Retinal pigment epithelial cell (primary cell): ENCODE results near the gene POU3F2.

Experiments
- DNase-seq: peaks from one replicate; pipeline ENCODE4 v3.0.0-alpha.2; 2010; ENCODE audit warnings: low read depth
- H3K4me3 ChIP-seq: 2 replicates; pipeline ENCODE4 v1.5.1; 2011; ENCODE audit warnings: mild to moderate bottlenecking, low read length, control low read depth, moderate library complexity
- TF ChIP-seq, protein P1 (sequence below): conservative IDR thresholded peaks from 2 replicates; pipeline ENCODE4 v1.5.1; 2011; ENCODE audit warnings: low read depth, low read length, control low read depth, inconsistent platforms

POU3F2 gene

DNA sequence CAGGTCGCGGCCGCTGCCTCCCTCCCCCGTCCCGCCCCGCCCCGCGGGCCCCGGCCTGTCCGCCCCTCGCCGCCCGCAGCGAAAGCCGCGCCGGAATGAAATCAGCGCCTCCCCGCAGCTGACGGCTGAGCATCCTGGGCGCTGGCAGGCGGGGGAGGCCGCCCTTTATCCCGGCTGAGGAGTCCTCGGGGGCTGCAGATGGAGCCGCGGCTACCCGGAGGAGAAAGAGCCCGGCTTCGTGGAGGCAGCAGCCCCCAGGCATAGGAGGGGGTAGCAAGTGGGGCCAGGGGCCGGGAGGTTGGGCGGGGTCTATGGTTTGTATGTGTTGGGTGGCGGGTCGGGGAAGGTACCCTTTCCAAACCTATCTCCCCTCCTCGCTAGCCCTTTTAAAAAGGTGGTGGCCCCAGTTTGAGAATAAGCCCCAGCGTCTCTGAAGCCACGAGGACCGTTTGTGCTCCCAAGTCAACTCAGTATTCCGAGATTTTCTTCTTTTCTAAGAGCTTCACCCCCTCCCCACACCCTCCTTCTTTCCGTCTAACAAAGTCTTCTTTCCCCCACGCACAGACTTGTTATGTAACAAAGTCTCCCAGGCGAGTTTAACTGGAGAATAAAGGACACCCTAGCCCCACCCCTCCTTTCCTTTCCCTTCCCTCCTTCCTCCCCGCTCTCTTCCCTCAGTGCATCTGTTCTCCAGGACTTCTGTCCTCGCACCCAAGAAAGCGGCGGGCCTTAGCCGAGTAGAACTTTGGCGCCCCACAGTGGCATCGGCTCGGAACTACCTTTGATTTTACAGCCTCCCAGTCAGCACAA is 11.0 kb downstream of the POU3F2 start:
- TF ChIP-seq, protein P1, sequence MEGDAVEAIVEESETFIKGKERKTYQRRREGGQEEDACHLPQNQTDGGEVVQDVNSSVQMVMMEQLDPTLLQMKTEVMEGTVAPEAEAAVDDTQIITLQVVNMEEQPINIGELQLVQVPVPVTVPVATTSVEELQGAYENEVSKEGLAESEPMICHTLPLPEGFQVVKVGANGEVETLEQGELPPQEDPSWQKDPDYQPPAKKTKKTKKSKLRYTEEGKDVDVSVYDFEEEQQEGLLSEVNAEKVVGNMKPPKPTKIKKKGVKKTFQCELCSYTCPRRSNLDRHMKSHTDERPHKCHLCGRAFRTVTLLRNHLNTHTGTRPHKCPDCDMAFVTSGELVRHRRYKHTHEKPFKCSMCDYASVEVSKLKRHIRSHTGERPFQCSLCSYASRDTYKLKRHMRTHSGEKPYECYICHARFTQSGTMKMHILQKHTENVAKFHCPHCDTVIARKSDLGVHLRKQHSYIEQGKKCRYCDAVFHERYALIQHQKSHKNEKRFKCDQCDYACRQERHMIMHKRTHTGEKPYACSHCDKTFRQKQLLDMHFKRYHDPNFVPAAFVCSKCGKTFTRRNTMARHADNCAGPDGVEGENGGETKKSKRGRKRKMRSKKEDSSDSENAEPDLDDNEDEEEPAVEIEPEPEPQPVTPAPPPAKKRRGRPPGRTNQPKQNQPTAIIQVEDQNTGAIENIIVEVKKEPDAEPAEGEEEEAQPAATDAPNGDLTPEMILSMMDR = peak; percentile 90
- H3K4me3 ChIP-seq = peak overlapping the region; percentile 17
- no peak for DNase-seq

DNA sequence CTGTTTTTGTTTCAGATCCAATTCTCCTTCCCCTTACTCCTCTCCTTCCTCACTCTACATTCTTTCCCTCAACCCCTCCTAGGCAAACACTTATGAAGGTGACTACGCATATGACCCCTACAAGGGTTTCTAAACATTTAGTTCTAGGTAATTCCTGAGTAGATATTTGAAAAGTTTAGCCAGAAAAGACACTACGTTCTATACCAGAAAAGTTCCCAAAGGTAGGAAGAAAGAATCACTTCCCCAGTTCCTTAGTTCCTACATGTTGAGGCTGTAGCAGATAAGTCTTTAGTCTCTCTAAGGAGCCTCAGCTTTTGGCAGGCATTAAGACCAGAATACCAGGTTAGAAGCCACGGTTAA is 11.6 kb downstream of the POU3F2 start:
- H3K4me3 ChIP-seq = no peak overlapping the region
- TF ChIP-seq, protein P1 = no peak
- DNase-seq = no peak

DNA sequence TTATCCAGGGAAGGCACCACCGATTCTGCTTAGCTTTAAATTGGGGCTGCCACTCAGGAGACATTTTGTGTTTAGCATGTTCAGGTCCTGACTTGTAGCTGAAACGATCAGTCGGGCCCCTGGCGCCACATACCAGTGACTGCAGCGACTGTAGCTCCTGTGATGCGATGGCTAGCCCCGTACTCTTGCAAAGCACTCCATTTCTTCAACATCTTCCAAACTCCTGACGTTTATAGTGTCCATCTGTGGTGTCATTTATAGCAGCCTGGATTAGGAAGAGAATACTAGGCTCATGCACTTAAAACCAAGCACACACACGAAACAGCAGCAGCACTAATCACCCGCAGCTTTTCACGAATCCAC is 13.0 kb downstream of the POU3F2 start:
- peak overlapping the region; percentile 44 for H3K4me3 ChIP-seq
- DNase-seq = no peak
- TF ChIP-seq, protein P1 = no peak

DNA sequence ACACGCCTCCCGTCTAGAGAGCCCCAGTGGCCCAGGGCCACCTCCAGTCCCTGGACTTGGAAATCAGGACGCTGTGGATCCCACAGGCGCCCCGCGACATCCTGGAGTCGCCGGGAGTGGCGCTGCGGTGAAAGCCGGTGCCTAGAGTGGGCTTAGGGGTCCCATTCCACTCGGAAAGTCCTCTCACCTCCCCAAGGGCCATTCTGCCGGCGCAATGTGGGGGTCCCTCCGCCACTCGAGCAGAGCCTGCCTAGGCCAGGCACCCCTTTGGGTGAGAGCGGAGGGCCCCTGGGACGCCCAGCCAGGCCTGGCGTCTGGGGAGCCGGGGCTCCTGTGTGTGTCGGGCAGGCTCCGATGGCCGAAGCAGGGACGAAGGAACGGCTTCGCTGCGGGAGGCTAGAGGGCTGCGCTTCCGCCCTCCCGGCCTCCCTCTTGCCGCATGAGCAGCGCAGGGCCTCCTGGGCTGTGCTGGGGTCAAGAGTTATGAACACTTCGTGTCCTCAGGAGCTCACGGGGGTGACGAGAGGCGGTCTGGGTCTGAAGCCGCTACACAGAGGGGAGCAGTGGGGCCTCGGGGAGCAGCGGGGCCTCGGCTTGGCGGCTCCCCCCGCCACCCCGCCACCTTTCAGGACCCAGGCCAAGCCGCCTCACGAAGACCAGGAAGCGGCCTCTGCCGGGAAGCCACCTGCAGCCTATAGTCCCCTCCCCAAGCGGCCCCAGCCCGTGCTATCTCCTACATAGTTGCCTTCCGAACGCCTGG is 13.6 kb downstream of the POU3F2 start:
- TF ChIP-seq, protein P1 = peak; percentile 34
- DNase-seq = no peak
- peak overlapping the region; percentile 44 for H3K4me3 ChIP-seq

DNA sequence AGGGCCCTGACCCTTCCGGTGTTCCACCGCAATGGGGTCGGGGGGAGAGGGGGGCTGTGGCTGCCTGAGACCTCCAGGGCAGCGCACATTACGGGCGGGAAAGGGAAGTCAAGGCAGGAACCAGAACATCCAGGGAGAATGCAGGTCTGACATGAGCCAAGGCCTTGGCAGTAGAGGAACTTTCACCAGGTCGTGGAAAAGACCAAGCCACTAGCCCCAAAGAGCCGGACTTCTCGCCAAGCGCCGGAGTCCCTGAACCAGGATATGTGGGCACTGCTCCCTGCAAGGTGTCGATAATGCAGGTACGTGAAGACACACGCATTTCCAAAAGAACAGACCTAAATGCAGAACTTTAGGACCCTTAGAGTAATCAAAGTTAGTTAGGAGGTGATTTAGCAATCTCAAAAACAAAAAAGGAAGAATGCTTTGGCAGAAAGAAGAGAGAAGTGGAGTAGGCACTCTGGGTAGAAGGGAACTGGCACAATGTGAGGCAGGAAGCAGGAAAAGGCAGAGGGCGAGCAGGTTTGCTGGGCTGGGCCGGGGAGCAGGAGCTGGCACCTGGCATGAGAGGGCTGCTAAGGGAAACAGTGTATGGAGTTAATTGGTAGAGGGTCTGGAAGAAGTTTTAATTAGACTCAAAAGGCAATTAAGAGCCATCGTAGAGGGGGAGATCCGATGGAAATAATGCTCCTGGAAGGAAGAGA is 14.3 kb downstream of the POU3F2 start:
- no peak for DNase-seq
- H3K4me3 ChIP-seq = no peak overlapping the region
- TF ChIP-seq, protein P1 = no peak

DNA sequence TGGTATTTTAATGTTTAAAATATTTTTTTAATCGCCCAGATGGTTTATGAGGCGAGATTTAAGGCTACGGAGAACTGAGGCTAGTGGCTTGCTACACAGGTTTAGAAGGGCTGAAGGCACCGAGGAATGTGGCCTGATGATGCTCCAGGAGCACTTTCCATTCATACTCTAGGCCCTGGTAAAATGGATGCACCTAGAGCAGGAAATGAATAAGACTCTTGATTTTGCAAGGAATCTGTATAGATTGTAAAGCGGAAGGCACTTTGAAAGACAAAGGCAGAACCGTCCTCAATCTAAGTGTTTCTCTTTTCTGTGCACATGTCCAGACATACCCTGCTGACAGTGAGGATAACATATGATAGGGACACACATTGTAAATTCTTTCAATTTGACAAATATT is 30.1 kb downstream of the POU3F2 start:
- TF ChIP-seq, protein P1 = no peak
- H3K4me3 ChIP-seq = no peak overlapping the region

More for the DNA sequence above, 30.1 kb downstream of the POU3F2 start:
- no peak for DNase-seq
